Astrocyte of the cerebellum (primary cell): Measurements from ENCODE around the gene ARHGAP22.

ENCODE experiments used
- DNase-seq: peaks from one replicate; pipeline ENCODE4 v3.0.0-alpha.2; 2011; ENCODE audit warnings: low read depth
- H3K4me3 ChIP-seq: 2 replicates; pipeline ENCODE4 v1.5.1; 2011; ENCODE audit warnings: mild to moderate bottlenecking, low read depth, low read length, moderate library complexity
- CTCF ChIP-seq: IDR thresholded peaks from 2 replicates; pipeline ENCODE4 v1.5.1; 2012; ENCODE audit warnings: low read length, low read depth, moderate library complexity, mild to moderate bottlenecking; ENCODE audit errors: missing control alignments
- in situ Hi-C: cut with HindIII; loops from 2 replicates; pipeline ENCODE4 v1.10.0; 2017; ENCODE audit warnings: low sequenced_read_pairs

The ARHGAP22 gene

DNA sequence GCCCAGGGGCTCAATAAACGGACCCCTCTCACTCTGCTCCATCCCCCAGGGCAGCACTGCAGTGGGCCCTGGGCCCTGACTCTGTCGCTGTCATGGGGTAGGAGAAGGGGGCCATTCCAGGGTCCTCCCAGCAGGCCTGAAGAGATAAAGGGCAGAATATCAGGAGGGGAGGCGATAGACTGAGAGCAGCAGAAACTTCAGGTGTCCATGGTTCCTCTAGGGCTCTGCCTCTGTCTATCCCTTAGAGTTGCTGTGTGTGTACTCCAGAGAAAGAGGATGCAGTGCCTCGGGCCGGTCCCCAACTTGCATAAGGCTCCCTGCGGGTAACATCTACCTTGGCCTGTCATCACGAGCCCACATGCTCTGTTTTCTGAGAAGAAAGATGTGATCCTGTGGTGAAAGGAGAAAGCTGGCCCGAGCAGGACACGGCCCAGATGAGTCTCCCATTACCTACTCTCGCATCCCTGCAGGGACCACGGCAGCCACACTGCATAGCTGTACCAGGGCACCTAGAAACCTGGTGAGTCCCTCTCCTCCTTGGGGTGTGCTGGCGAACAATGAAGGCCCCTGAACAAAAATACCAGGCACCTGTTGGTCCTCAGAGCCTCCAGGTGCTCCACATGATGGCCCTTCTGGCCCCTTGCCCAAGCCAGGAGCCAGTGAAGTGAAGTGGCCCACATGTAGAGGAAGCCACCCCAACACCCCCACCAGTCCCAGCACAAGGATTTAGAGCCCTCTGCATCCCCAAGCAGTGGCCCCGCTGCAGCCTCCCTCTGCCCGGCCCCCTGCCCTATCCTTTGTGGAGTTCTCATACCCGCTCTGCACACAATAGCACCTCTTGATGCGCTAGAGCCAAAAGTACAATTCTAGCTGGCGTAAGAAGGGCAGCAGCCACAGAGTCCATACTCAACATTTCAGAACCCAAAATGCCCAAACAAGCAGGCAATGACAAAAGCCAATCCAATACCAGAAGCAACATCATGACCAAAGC lies 106.8 kb downstream of the ARHGAP22 start:
- no peak overlapping the region for H3K4me3 ChIP-seq
- no peak for TF ChIP-seq CTCF
- DNase-seq, result no peak
- in situ Hi-C loops, result no loop called here

GRCh38 chr10:48496831-48497779 lies 107.8 kb downstream of the ARHGAP22 start:
- no peak overlapping the region for H3K4me3 ChIP-seq
- TF ChIP-seq CTCF, result no peak
- DNase-seq, result peak; percentile 39
- in situ Hi-C loops, result no loop called here

- no peak overlapping the region for H3K4me3 ChIP-seq
- no peak for DNase-seq
- no peak for TF ChIP-seq CTCF
- in situ Hi-C loops, result no loop called here
Observed at GRCh38 chr10:48496105-48496830, 108.6 kb downstream of the ARHGAP22 start.

- H3K4me3 ChIP-seq, result no peak overlapping the region
- no peak for TF ChIP-seq CTCF
- DNase-seq, result no peak
- in situ Hi-C loops, result no loop called here
Observed at GRCh38 chr10:48495282-48496045, 109.4 kb downstream of the ARHGAP22 start.

- in situ Hi-C loops, result no loop called here
- no peak for DNase-seq
- no peak for TF ChIP-seq CTCF
- no peak overlapping the region for H3K4me3 ChIP-seq
Observed at GRCh38 chr10:48494611-48495010, 110.3 kb downstream of the ARHGAP22 start.
